ENCODE measurements around the gene NTF4.

Gene NTF4

DNA sequence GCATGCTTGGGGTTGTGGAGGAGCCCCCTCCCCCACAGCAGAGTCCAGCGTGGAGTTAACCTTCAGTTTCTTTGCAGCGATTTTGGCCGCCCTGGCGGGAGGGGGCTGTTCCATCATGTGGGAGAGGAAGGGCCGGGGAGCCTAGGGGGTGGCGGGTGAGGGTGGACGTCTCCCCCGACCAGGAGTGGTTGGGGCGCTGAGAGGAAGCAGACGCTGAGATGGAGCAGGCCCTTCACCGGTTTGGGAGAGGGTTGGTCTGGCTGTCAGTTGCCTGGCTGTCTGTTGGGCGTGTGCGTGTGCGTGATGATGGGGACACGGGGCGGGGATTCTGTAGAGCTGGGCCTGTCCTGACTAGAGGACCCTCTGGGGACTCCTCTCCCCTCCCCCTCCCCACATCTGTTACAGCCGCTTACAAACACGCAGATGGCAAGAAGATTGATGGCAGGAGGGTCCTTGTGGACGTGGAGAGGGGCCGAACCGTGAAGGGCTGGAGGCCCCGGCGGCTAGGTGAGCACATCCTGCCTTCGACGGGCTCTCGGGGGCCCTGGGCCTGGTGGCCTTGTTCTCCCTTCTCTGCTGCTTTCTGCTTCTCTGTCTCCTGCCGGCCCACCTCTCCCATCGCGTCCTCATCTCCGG is 39.7 kb upstream of the NTF4 start:
- no peak for DNase-seq
- Histone ChIP-seq H3K9me3 (ENCODE audit: control insufficient read depth, low read length) (no peaks in the 10 kb centered on the region), H3K27me3 (replicated peaks; ENCODE audit: control insufficient read depth, insufficient read depth, low read length, poor library complexity, severe bottlenecking) (no peaks in the 10 kb centered on the region), H3K36me3 (ENCODE audit: control insufficient read depth, insufficient read depth, low read length) (peaks cover 87% of the 10 kb centered on the region), H3K4me3 (ENCODE audit: insufficient read depth, low read depth, low read length, poor library complexity, severe bottlenecking) (no peak overlapping the region), H3K27ac (ENCODE audit: insufficient read depth, low read length, poor library complexity, severe bottlenecking) (no peak overlapping the region), H3K4me1 (ENCODE audit: control insufficient read depth, insufficient read depth, low read length, poor library complexity, severe bottlenecking) (no peaks in the 10 kb centered on the region)

DNA sequence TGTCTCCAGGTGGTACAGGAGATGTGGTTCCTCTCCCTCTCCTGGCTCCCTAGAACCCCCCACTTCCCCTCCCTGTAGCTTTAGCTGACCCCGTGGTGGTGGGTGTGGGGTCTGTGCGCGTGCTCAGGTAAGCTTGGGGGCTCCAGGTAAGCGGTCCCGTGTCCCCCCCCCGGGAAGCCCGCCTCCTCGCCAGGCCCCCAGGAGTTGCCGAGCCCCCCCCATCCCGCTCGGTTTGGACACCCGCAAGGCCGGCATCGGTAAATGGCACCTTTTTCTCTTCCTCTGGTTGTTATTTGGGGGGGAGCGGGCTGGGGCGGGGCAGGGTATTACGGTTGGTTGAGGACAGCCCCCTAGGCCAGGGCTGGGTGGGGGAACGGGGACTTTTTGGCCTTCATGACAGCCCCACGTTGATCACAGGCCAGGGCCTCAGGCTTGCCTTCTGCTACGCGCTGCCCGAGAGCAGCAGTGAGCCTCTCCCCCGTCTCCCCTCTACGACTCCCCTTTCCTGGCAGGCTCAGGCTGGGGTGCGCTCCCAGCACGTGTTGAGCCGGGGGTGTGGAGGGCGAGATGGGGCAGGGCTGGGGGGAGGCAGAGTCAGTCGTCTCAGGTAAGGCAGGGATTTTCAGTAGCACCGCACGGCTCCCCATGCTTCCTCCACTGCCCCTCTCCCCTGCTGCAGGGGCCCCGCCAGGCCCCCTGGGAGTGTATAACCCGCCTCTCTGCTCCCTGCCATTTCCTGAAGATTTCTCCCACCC is 38.9 kb upstream of the NTF4 start:
- no peak overlapping the region for H3K27ac ChIP-seq (ENCODE audit: insufficient read depth, low read length, poor library complexity, severe bottlenecking)
- H3K4me1 ChIP-seq (ENCODE audit: control insufficient read depth, insufficient read depth, low read length, poor library complexity, severe bottlenecking), result no peaks in the 10 kb centered on the region
- H3K36me3 ChIP-seq (ENCODE audit: control insufficient read depth, insufficient read depth, low read length), result peaks cover 90% of the 10 kb centered on the region
- no peaks in the 10 kb centered on the region for H3K27me3 ChIP-seq (replicated peaks; ENCODE audit: control insufficient read depth, insufficient read depth, low read length, poor library complexity, severe bottlenecking)
- no peaks in the 10 kb centered on the region for H3K9me3 ChIP-seq (ENCODE audit: control insufficient read depth, low read length)
- no peak overlapping the region for H3K4me3 ChIP-seq (ENCODE audit: insufficient read depth, low read depth, low read length, poor library complexity, severe bottlenecking)
- no peak for DNase-seq

DNA sequence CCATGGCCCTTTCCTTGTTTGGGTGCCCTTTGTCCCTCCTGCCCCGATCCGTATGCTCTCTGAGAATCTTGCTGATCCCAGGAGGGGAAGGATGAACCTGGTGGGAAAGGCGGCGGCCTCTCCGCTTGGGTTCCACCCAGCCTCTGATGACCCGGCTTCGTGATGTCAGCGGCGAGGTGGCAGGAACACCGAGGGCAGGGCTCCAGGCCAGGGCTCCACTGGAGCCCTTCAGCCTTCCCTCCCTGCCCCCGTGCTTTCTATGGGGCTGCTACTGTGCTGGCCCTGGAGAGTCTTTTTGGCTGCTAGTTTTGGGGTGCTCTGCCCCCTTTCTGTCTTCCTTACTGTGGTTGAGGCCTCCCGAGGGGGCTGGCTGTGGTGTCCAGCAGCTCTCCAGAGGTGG is 37.7 kb upstream of the NTF4 start:
- Histone ChIP-seq H3K4me3 (ENCODE audit: insufficient read depth, low read depth, low read length, poor library complexity, severe bottlenecking) (no peak overlapping the region), H3K4me1 (ENCODE audit: control insufficient read depth, insufficient read depth, low read length, poor library complexity, severe bottlenecking) (no peaks in the 10 kb centered on the region), H3K27me3 (replicated peaks; ENCODE audit: control insufficient read depth, insufficient read depth, low read length, poor library complexity, severe bottlenecking) (no peaks in the 10 kb centered on the region), H3K9me3 (ENCODE audit: control insufficient read depth, low read length) (no peaks in the 10 kb centered on the region), H3K36me3 (ENCODE audit: control insufficient read depth, insufficient read depth, low read length) (peaks cover 87% of the 10 kb centered on the region), H3K27ac (ENCODE audit: insufficient read depth, low read length, poor library complexity, severe bottlenecking) (no peak overlapping the region)
- DNase-seq, result no peak

GRCh38 chr19:49101160-49101559 is 36.5 kb upstream of the NTF4 start:
- Histone ChIP-seq H3K4me1 (ENCODE audit: control insufficient read depth, insufficient read depth, low read length, poor library complexity, severe bottlenecking) (no peaks in the 10 kb centered on the region), H3K9me3 (ENCODE audit: control insufficient read depth, low read length) (no peaks in the 10 kb centered on the region), H3K36me3 (ENCODE audit: control insufficient read depth, insufficient read depth, low read length) (peaks cover 80% of the 10 kb centered on the region), H3K27me3 (replicated peaks; ENCODE audit: control insufficient read depth, insufficient read depth, low read length, poor library complexity, severe bottlenecking) (no peaks in the 10 kb centered on the region), H3K27ac (ENCODE audit: insufficient read depth, low read length, poor library complexity, severe bottlenecking) (no peak overlapping the region), H3K4me3 (ENCODE audit: insufficient read depth, low read depth, low read length, poor library complexity, severe bottlenecking) (no peak overlapping the region)
- no peak for DNase-seq

- H3K4me1 ChIP-seq (ENCODE audit: control insufficient read depth, insufficient read depth, low read length, poor library complexity, severe bottlenecking), result no peaks in the 10 kb centered on the region
- no peak overlapping the region for H3K4me3 ChIP-seq (ENCODE audit: insufficient read depth, low read depth, low read length, poor library complexity, severe bottlenecking)
- no peak overlapping the region for H3K27ac ChIP-seq (ENCODE audit: insufficient read depth, low read length, poor library complexity, severe bottlenecking)
- no peak for DNase-seq
- no peaks in the 10 kb centered on the region for H3K27me3 ChIP-seq (replicated peaks; ENCODE audit: control insufficient read depth, insufficient read depth, low read length, poor library complexity, severe bottlenecking)
- peaks cover 71% of the 10 kb centered on the region for H3K36me3 ChIP-seq (ENCODE audit: control insufficient read depth, insufficient read depth, low read length)
- no peaks in the 10 kb centered on the region for H3K9me3 ChIP-seq (ENCODE audit: control insufficient read depth, low read length)
Observed at GRCh38 chr19:49098795-49099194, 34.2 kb upstream of the NTF4 start.

GRCh38 chr19:49097453-49098288 is 33.1 kb upstream of the NTF4 start:
- H3K27ac ChIP-seq (ENCODE audit: insufficient read depth, low read length, poor library complexity, severe bottlenecking), result no peak overlapping the region
- peaks cover 67% of the 10 kb centered on the region for H3K36me3 ChIP-seq (ENCODE audit: control insufficient read depth, insufficient read depth, low read length)
- DNase-seq, result peak; percentile 47 to 62 (median 57)

GRCh38 chr19:49094505-49095482 is 30.2 kb upstream of the NTF4 start:
- peaks cover 72% of the 10 kb centered on the region for H3K36me3 ChIP-seq (ENCODE audit: control insufficient read depth, insufficient read depth, low read length)
- no peak overlapping the region for H3K4me3 ChIP-seq (ENCODE audit: insufficient read depth, low read depth, low read length, poor library complexity, severe bottlenecking)
- no peaks in the 10 kb centered on the region for H3K27me3 ChIP-seq (replicated peaks; ENCODE audit: control insufficient read depth, insufficient read depth, low read length, poor library complexity, severe bottlenecking)
- no peaks in the 10 kb centered on the region for H3K4me1 ChIP-seq (ENCODE audit: control insufficient read depth, insufficient read depth, low read length, poor library complexity, severe bottlenecking)
- DNase-seq, result no peak
- no peak overlapping the region for H3K27ac ChIP-seq (ENCODE audit: insufficient read depth, low read length, poor library complexity, severe bottlenecking)
- no peaks in the 10 kb centered on the region for H3K9me3 ChIP-seq (ENCODE audit: control insufficient read depth, low read length)

More at GRCh38 chr19:49097453-49098288, 33.1 kb upstream of the NTF4 start:
- no peak overlapping the region for H3K4me3 ChIP-seq (ENCODE audit: insufficient read depth, low read depth, low read length, poor library complexity, severe bottlenecking)
- H3K9me3 ChIP-seq (ENCODE audit: control insufficient read depth, low read length), result no peaks in the 10 kb centered on the region
- no peaks in the 10 kb centered on the region for H3K27me3 ChIP-seq (replicated peaks; ENCODE audit: control insufficient read depth, insufficient read depth, low read length, poor library complexity, severe bottlenecking)
- no peaks in the 10 kb centered on the region for H3K4me1 ChIP-seq (ENCODE audit: control insufficient read depth, insufficient read depth, low read length, poor library complexity, severe bottlenecking)

- no peak for DNase-seq
- H3K4me1 ChIP-seq (ENCODE audit: control insufficient read depth, insufficient read depth, low read length, poor library complexity, severe bottlenecking), result no peaks in the 10 kb centered on the region
- H3K4me3 ChIP-seq (ENCODE audit: insufficient read depth, low read depth, low read length, poor library complexity, severe bottlenecking), result no peak overlapping the region
- no peaks in the 10 kb centered on the region for H3K9me3 ChIP-seq (ENCODE audit: control insufficient read depth, low read length)
- H3K36me3 ChIP-seq (ENCODE audit: control insufficient read depth, insufficient read depth, low read length), result peaks cover 69% of the 10 kb centered on the region
- no peaks in the 10 kb centered on the region for H3K27me3 ChIP-seq (replicated peaks; ENCODE audit: control insufficient read depth, insufficient read depth, low read length, poor library complexity, severe bottlenecking)
- H3K27ac ChIP-seq (ENCODE audit: insufficient read depth, low read length, poor library complexity, severe bottlenecking), result no peak overlapping the region
Observed at GRCh38 chr19:49092686-49093085, 28.1 kb upstream of the NTF4 start.

DNA sequence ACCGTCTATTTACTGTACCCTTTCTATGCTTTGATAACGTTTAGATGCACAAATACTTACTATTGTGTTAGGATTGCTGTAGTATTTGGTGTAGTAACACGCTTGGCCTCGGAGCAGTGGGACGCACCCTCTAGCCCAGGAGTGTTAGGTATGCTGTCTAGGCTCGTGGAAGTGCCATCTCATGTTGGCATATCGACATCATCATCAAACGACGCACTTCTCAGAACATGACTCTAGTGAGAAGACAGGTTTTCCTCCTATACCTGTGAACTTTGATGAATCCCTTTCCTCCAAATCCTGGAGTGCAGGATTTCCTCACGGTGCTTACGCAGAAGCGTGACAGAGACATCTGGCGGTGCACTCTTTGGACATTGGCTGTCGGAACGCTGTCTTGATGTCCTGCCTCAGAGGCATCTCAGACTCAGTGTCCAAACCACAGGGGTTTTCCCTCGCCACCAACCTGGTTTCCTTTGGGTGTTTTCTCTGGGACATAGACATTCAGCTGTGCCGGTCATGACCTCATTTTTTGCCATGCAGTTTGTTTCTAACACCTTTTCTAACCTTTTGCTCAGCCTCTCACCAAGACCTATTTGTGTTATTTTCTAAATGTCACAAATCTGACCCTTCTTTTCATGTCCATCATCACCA is 26.9 kb upstream of the NTF4 start:
- no peak overlapping the region for H3K4me3 ChIP-seq (ENCODE audit: insufficient read depth, low read depth, low read length, poor library complexity, severe bottlenecking)
- peaks cover 66% of the 10 kb centered on the region for H3K36me3 ChIP-seq (ENCODE audit: control insufficient read depth, insufficient read depth, low read length)
- DNase-seq, result no peak
- H3K27ac ChIP-seq (ENCODE audit: insufficient read depth, low read length, poor library complexity, severe bottlenecking), result no peak overlapping the region
- H3K27me3 ChIP-seq (replicated peaks; ENCODE audit: control insufficient read depth, insufficient read depth, low read length, poor library complexity, severe bottlenecking), result no peaks in the 10 kb centered on the region
- peaks cover 10% of the 10 kb centered on the region for H3K4me1 ChIP-seq (ENCODE audit: control insufficient read depth, insufficient read depth, low read length, poor library complexity, severe bottlenecking)
- no peaks in the 10 kb centered on the region for H3K9me3 ChIP-seq (ENCODE audit: control insufficient read depth, low read length)

Measured in effector memory CD4-positive, alpha-beta T cell (primary cell).